H9 (cell line): ENCODE results near the gene NDC1. TPM values are rescaled to one million over a fixed set of nuclear protein-coding genes. Genes with fewer than 3 reads are reported as not detected.

Experiments
- DNase-seq: peaks from one replicate; pipeline ENCODE4 v3.0.0-alpha.2; 2017
- H2AFZ ChIP-seq: one replicate; pipeline ENCODE4 v1.6.1; 2013; ENCODE audit warnings: mild to moderate bottlenecking, low read length, control low read depth, moderate library complexity
- H2AK5ac ChIP-seq: 2 replicates; pipeline ENCODE4 v1.6.1; 2013; ENCODE audit warnings: low read length, control low read depth, mixed read lengths; ENCODE audit not compliant: insufficient read length
- H2BK120ac ChIP-seq: one replicate; pipeline ENCODE4 v1.6.1; 2013; ENCODE audit warnings: low read depth, mild to moderate bottlenecking, low read length, control low read depth, inconsistent platforms; ENCODE audit not compliant: poor library complexity, severe bottlenecking
- H2BK12ac ChIP-seq: 2 replicates; pipeline ENCODE4 v1.6.1; 2013; ENCODE audit warnings: low read length, control low read depth, mixed read lengths, low read depth; ENCODE audit not compliant: insufficient read length
- H2BK15ac ChIP-seq: 2 replicates; pipeline ENCODE4 v1.6.1; 2013; ENCODE audit warnings: low read depth, low read length, control low read depth
- H2BK20ac ChIP-seq: one replicate; pipeline ENCODE4 v1.6.1; 2013; ENCODE audit warnings: low read depth, mild to moderate bottlenecking, low read length, control low read depth, inconsistent platforms; ENCODE audit not compliant: poor library complexity, severe bottlenecking
- H2BK5ac ChIP-seq: 2 replicates; pipeline ENCODE4 v1.6.1; 2013; ENCODE audit warnings: low read length, control low read depth, mixed read lengths; ENCODE audit not compliant: insufficient read length
- H3K14ac ChIP-seq: 2 replicates; pipeline ENCODE4 v1.6.1; 2013; ENCODE audit warnings: low read length, control low read depth; ENCODE audit not compliant: insufficient read depth
- H3K18ac ChIP-seq: 2 replicates; pipeline ENCODE4 v1.6.1; 2013; ENCODE audit warnings: low read depth, mild to moderate bottlenecking, mixed read lengths, low read length, control low read depth; ENCODE audit not compliant: insufficient read length
- H3K23ac ChIP-seq: 2 replicates; pipeline ENCODE4 v1.6.1; 2013; ENCODE audit warnings: low read length, control low read depth, mixed read lengths, low read depth; ENCODE audit not compliant: insufficient read length
- H3K23me2 ChIP-seq: 2 replicates; pipeline ENCODE4 v1.6.1; 2013; ENCODE audit warnings: low read depth, mild to moderate bottlenecking, mixed read lengths, low read length, control low read depth; ENCODE audit not compliant: insufficient read length, poor library complexity, severe bottlenecking
- H3K27ac ChIP-seq: 2 replicates; pipeline ENCODE4 v1.5.1; 2013; ENCODE audit warnings: low read length, control low read depth, mixed read lengths, low read depth; ENCODE audit not compliant: insufficient read length
- H3K27me3 ChIP-seq: 2 replicates; pipeline ENCODE4 v1.6.1; 2013; ENCODE audit warnings: low read length, control low read depth, inconsistent platforms; ENCODE audit not compliant: insufficient read depth
- H3K4ac ChIP-seq: 2 replicates; pipeline ENCODE4 v1.6.1; 2013; ENCODE audit warnings: low read depth, mild to moderate bottlenecking, control low read depth, inconsistent platforms, low read length, moderate library complexity
- H3K4me1 ChIP-seq: 2 replicates; pipeline ENCODE4 v1.6.1; 2013; ENCODE audit warnings: low read length, control low read depth, inconsistent platforms; ENCODE audit not compliant: insufficient read depth
- H3K4me2 ChIP-seq: 2 replicates; pipeline ENCODE4 v1.6.1; 2013; ENCODE audit warnings: low read length, control low read depth, mixed read lengths; ENCODE audit not compliant: insufficient read length, insufficient read depth
- H3K56ac ChIP-seq: 2 replicates; pipeline ENCODE4 v1.6.1; 2013; ENCODE audit warnings: low read depth, mild to moderate bottlenecking, mixed read lengths, low read length, control low read depth; ENCODE audit not compliant: insufficient read length
- H3K79me1 ChIP-seq: 2 replicates; pipeline ENCODE4 v1.6.1; 2013; ENCODE audit warnings: low read depth, mild to moderate bottlenecking, moderate library complexity, low read length, control low read depth, inconsistent platforms; ENCODE audit not compliant: insufficient read depth, poor library complexity, severe bottlenecking
- H3K79me2 ChIP-seq: 2 replicates; pipeline ENCODE4 v1.6.1; 2013; ENCODE audit warnings: low read length, control low read depth, inconsistent platforms; ENCODE audit not compliant: insufficient read depth
- H3K9ac ChIP-seq: 2 replicates; pipeline ENCODE4 v1.6.1; 2013; ENCODE audit warnings: low read length, control low read depth, mixed read lengths; ENCODE audit not compliant: insufficient read length; ENCODE audit errors: extremely low read depth
- H3K9me3 ChIP-seq: one replicate; pipeline ENCODE4 v1.6.1; 2013; ENCODE audit warnings: low read depth, low read length, inconsistent platforms; ENCODE audit not compliant: control insufficient read depth
- H3T11ph ChIP-seq: one replicate; pipeline ENCODE4 v1.6.1; 2013; ENCODE audit warnings: mild to moderate bottlenecking, low read length, control low read depth, inconsistent platforms
- H4K20me1 ChIP-seq: one replicate; pipeline ENCODE4 v1.6.1; 2013; ENCODE audit not compliant: control insufficient read depth, insufficient read length, insufficient read depth
- H4K5ac ChIP-seq: 2 replicates; pipeline ENCODE4 v1.6.1; 2013; ENCODE audit warnings: low read depth, mild to moderate bottlenecking, mixed read lengths, low read length, control low read depth; ENCODE audit not compliant: insufficient read length
- H4K8ac ChIP-seq: replicated peaks from 2 replicates; pipeline ENCODE4 v1.6.1; 2013; ENCODE audit warnings: low read length, control low read depth, mixed read lengths, low read depth; ENCODE audit not compliant: insufficient read length
- H4K91ac ChIP-seq: 2 replicates; pipeline ENCODE4 v1.6.1; 2013; ENCODE audit warnings: low read depth, mild to moderate bottlenecking, moderate library complexity, mixed read lengths, low read length, control low read depth; ENCODE audit not compliant: insufficient read length
- H3K27ac Mint-ChIP-seq, 3 experiments: 2 replicates in 2 of 3; 3 replicates in 1 of 3; pipeline ENCODE4 v1.8.0; 2020 to 2021; ENCODE audit warnings: mixed read lengths in 3 of 3, mild to moderate bottlenecking in 1 of 3, moderate library complexity in 1 of 3
- H3K27me3 Mint-ChIP-seq: 2 replicates; pipeline ENCODE4 v1.8.0; 2021; ENCODE audit warnings: low read depth, mild to moderate bottlenecking, moderate library complexity, mixed read lengths
- H3K36me3 Mint-ChIP-seq, 3 experiments: 2 replicates in 2 of 3; 3 replicates in 1 of 3; pipeline ENCODE4 v1.8.0; 2020 to 2021; ENCODE audit warnings: low read depth in 3 of 3, mixed read lengths in 3 of 3; ENCODE audit not compliant: insufficient read depth in 1 of 3
- H3K4me1 Mint-ChIP-seq, 2 experiments: 2 replicates each; pipeline ENCODE4 v1.8.0; 2020; ENCODE audit warnings: mixed read lengths in 2 of 2
- H3K4me3 Mint-ChIP-seq, 2 experiments: 2 replicates in 1 of 2; 3 replicates in 1 of 2; pipeline ENCODE4 v1.8.0; 2020 to 2021; ENCODE audit warnings: mild to moderate bottlenecking in 2 of 2, mixed read lengths in 2 of 2, moderate library complexity in 1 of 2
- H3K9me3 Mint-ChIP-seq, 2 experiments: 2 replicates in 1 of 2; 3 replicates in 1 of 2; pipeline ENCODE4 v1.8.0; 2020; ENCODE audit warnings: mild to moderate bottlenecking in 2 of 2, mixed read lengths in 2 of 2, moderate library complexity in 1 of 2
- CTCF ChIP-seq: fragments of 200-600 bp; sonication (generic); conservative IDR thresholded peaks from 3 replicates; pipeline ENCODE4 v1.8.0; 2021; ENCODE audit warnings: antibody characterized with exemption, mild to moderate bottlenecking
- WGBS: extraction: QIAGEN DNeasy Blood & Tissue Kit; methylation state at CpG from one replicate; pipeline ENCODE4 v1.1.7; 2013; ENCODE audit warnings: missing lambda C conversion rate, low lambda C conversion rate, mixed read lengths; ENCODE audit not compliant: insufficient read length; ENCODE audit errors: extremely low coverage; 5-methylcytosine and 5-hydroxymethylcytosine counted together
- total RNA-seq: library from RNA; stranded (reverse); gene quantifications from 2 replicates; pipeline ENCODE4 v1.2.1, GENCODE V29; 2021

Gene NDC1
- total RNA-seq, 1 experiment from 2014 or later: 49.3 TPM

DNA sequence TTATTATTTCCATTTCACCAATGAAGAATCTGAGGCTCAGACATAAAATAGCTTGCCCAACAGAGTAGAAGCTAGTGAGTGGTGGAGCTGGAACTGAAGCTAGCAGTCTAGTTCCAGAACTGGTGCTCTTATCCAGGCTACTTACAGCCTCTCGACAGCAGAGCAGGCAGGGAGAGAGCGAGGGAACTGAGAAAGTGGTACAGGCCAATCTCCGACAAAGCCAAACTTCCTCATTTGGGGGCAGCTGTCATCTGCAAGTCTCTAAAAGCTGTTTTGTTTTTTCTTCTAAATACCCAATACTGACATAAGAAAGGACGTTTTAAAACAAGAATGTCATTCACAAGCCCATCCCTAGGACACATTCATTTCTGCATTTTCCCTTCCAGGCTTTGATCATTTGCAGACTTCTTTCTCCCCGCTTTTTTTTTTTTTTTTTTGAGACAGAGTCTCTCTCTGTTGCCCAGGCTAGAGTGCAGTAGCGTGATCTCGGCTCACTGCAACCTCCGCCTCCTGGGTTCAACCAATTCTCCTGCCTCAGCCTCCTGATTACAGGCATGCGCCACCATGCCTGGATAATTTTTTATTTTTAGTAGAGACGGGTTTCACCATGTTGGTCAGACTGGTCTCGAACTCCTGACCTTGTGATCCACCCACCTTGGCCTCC is 31.5 kb upstream of the NDC1 start:
- WGBS: no CpG with 5 or more reads among the region's 11 CpGs
- no peak overlapping the region for H2AFZ ChIP-seq

More for the DNA sequence above, 31.5 kb upstream of the NDC1 start:
- Histone ChIP-seq H2AK5ac (no peak overlapping the region), H3K14ac (no peak overlapping the region), H3K79me1 (no peaks in the 10 kb centered on the region), H3K4ac (no peak overlapping the region), H3K56ac (no peak overlapping the region), H4K20me1 (no peaks in the 10 kb centered on the region), H3K4me1 (no peaks in the 10 kb centered on the region), H2BK15ac (no peak overlapping the region), H4K5ac (no peak overlapping the region), H2BK5ac (no peak overlapping the region), H3K23ac (no peak overlapping the region), H3K18ac (no peak overlapping the region), H3K9ac (no peak overlapping the region), H2BK12ac (no peak overlapping the region), H3K4me2 (no peak overlapping the region), H3K27me3 (no peaks in the 10 kb centered on the region), H2BK20ac (no peak overlapping the region), H3K9me3 (no peaks in the 10 kb centered on the region), H3T11ph (no peak overlapping the region), H3K79me2 (no peaks in the 10 kb centered on the region), H2BK120ac (no peak overlapping the region), H3K23me2 (no peaks in the 10 kb centered on the region), H4K8ac (no peak overlapping the region), H3K27ac (no peak overlapping the region), H4K91ac (no peak overlapping the region)
- H3K27me3 Mint-ChIP-seq: no peaks in the 10 kb centered on the region
- H3K4me1 Mint-ChIP-seq: no peaks in the 10 kb centered on the region
- peaks cover 0 to 48% (median 22%) of the 10 kb centered on the region in 3 experiments; a peak in 4 of 7 replicates for H3K36me3 Mint-ChIP-seq
- H3K9me3 Mint-ChIP-seq: no peaks in the 10 kb centered on the region
- no peak for DNase-seq
- H3K4me3 Mint-ChIP-seq: no peak overlapping the region
- no peak for TF ChIP-seq CTCF
- no peak overlapping the region for H3K27ac Mint-ChIP-seq
